ENCODE results near the gene TRERF1.

DNA sequence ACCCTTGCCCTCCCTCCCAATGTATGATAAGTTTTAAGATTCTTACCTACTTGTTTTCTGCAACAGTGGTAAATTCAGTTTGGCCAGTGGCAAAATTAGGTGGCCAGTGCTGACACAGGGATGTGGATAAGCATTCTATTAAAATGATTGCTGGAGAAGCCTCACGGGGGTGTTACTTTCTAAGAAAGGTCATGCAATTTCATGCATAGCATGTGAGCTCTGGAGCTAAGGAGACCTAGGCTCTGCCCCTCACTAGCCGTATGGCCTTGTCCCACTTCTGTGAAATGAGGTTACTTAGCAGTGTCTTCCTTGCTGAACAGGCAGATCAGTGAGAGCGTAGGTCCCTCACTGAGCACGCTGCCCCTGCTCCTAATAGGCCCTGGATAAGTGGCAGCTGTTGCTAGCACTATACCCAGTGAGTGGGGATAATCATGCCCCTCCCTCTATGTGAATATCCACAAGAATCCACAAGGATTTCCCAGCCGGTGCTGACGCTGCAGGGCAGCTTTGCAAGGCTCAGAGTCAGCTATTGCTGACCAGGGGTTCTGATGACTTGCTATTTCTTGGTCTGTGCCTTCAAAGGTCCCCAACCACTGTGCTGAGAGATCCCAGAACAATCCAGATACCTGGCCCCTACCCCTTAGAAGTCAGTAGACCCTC lies 147.5 kb downstream of the TRERF1 start:
- TF ChIP-seq, protein P1, sequence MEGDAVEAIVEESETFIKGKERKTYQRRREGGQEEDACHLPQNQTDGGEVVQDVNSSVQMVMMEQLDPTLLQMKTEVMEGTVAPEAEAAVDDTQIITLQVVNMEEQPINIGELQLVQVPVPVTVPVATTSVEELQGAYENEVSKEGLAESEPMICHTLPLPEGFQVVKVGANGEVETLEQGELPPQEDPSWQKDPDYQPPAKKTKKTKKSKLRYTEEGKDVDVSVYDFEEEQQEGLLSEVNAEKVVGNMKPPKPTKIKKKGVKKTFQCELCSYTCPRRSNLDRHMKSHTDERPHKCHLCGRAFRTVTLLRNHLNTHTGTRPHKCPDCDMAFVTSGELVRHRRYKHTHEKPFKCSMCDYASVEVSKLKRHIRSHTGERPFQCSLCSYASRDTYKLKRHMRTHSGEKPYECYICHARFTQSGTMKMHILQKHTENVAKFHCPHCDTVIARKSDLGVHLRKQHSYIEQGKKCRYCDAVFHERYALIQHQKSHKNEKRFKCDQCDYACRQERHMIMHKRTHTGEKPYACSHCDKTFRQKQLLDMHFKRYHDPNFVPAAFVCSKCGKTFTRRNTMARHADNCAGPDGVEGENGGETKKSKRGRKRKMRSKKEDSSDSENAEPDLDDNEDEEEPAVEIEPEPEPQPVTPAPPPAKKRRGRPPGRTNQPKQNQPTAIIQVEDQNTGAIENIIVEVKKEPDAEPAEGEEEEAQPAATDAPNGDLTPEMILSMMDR (IDR thresholded peaks at IDR 0.05), result no peak
- no peak for TF ChIP-seq POLR2A (IDR thresholded peaks at IDR 0.05)
